ENCODE data around the gene AIP.

DNA sequence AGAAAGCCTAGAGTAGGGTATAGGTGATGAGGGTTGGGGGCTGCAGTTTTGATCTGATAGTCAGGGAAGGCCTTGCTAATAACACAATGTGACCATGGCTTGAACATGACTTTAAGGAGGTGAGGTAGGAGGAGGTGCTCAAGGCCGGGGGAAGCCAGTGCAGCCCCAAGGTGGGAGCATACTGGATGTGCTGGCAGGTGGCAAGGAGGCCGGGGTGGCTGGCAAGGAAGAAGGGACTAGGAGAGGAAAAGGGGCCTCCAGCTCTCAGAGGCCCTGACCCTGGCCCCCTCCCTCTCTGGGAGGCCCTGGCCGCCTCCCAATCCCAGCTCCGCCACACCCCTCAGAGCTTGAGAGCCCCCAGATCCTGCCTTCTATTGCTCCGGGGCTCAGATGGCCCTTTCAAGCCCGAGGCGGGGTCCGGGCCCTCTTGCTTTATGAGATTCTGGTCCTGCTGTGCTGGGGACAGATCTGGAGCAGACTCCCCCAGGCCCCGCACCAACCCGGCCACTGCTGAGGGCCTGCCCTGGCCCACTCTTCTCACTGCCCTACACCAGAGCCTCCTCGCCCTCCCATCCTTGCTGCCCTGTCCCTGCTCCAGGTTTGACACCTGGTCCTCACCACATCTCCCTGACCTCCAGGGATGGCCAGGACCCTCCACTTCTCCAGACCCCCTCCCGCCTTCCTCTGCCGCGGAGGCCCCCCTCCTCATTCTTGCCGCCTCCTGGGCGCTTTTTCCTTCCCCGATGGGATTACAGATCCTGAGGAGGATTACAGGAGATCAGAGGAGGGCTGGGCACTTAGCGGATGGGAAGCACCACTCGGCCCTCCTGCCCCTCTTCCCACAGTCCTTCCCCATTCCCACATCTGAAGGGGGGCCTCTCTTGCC lies 20.5 kb downstream of the AIP start:
- TF ChIP-seq, protein P1, sequence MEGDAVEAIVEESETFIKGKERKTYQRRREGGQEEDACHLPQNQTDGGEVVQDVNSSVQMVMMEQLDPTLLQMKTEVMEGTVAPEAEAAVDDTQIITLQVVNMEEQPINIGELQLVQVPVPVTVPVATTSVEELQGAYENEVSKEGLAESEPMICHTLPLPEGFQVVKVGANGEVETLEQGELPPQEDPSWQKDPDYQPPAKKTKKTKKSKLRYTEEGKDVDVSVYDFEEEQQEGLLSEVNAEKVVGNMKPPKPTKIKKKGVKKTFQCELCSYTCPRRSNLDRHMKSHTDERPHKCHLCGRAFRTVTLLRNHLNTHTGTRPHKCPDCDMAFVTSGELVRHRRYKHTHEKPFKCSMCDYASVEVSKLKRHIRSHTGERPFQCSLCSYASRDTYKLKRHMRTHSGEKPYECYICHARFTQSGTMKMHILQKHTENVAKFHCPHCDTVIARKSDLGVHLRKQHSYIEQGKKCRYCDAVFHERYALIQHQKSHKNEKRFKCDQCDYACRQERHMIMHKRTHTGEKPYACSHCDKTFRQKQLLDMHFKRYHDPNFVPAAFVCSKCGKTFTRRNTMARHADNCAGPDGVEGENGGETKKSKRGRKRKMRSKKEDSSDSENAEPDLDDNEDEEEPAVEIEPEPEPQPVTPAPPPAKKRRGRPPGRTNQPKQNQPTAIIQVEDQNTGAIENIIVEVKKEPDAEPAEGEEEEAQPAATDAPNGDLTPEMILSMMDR (conservative IDR thresholded peaks at IDR 0.05; ENCODE audit: low read depth, low read length), result no peak
- TF ChIP-seq EZH2 (IDR thresholded peaks at IDR 0.05; ENCODE audit: low read length, unreplicated experiment), result no peak
